Measurements from ENCODE around the gene LRRC4C.

DNA sequence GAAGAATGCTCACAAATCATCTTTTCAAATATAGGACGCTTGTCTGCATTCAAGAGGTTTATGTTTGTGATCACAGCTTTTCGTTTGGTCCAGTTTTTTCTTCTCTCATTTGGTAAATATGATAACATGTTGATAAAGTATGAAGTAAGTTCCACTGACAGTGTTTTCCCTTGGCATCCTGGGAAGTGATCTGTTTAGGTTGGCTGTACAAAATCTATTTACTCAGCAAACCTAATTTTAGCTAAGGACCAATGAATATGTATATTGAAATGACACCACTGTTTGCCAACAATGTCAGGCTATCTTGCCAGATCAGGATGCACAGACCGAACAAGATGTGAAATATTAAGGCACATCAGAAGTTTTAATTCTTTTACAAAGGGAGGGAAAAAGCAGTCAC is 1230.8 kb downstream of the LRRC4C start:
- TF ChIP-seq CHD2 (IDR thresholded peaks at IDR 0.05; ENCODE audit: low read length, partially characterized antibody) (no peak), RCOR1 (IDR thresholded peaks at IDR 0.05; ENCODE audit: low read length) (no peak), FOXM1 (IDR thresholded peaks at IDR 0.05; ENCODE audit: low read depth) (no peak), ZBTB33 (IDR thresholded peaks at IDR 0.05; ENCODE audit: borderline replicate concordance, low read depth) (no peak), RXRA (IDR thresholded peaks at IDR 0.05; ENCODE audit: borderline replicate concordance, low read depth) (no peak), GABPA (IDR thresholded peaks at IDR 0.05; ENCODE audit: low read depth) (no peak)
- TF ChIP-seq, protein P1, sequence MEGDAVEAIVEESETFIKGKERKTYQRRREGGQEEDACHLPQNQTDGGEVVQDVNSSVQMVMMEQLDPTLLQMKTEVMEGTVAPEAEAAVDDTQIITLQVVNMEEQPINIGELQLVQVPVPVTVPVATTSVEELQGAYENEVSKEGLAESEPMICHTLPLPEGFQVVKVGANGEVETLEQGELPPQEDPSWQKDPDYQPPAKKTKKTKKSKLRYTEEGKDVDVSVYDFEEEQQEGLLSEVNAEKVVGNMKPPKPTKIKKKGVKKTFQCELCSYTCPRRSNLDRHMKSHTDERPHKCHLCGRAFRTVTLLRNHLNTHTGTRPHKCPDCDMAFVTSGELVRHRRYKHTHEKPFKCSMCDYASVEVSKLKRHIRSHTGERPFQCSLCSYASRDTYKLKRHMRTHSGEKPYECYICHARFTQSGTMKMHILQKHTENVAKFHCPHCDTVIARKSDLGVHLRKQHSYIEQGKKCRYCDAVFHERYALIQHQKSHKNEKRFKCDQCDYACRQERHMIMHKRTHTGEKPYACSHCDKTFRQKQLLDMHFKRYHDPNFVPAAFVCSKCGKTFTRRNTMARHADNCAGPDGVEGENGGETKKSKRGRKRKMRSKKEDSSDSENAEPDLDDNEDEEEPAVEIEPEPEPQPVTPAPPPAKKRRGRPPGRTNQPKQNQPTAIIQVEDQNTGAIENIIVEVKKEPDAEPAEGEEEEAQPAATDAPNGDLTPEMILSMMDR (IDR thresholded peaks at IDR 0.05) = no peak

All from SK-N-SH (cell line).